SK-N-SH treated with all-trans-retinoic acid at 6 μM for 48 hours (cell line): ENCODE results near the gene LRP3.

Source experiments
- CSRNP3 ChIP-seq: fragments of 250-450 bp; sonication (Bioruptor Pico); IDR thresholded peaks from 2 replicates; pipeline ENCODE4 v1.5.1; 2021; ENCODE audit warnings: mild to moderate bottlenecking, moderate library complexity
- ESRRG ChIP-seq: fragments of 250-450 bp; sonication (Bioruptor Pico); IDR thresholded peaks from 2 replicates; pipeline ENCODE4 v1.6.1; 2021; ENCODE audit warnings: mild to moderate bottlenecking
- GLIS3 ChIP-seq: fragments of 250-450 bp; sonication (Bioruptor Pico); IDR thresholded peaks from 2 replicates; pipeline ENCODE4 v1.5.0; 2020; ENCODE audit warnings: mild to moderate bottlenecking, moderate library complexity
- PATZ1 ChIP-seq: fragments of 250-450 bp; sonication (Bioruptor Pico); IDR thresholded peaks from 2 replicates; pipeline ENCODE4 v1.8.0; 2020; ENCODE audit warnings: mild to moderate bottlenecking, moderate library complexity, borderline replicate concordance
- POU6F1 ChIP-seq: fragments of 250-450 bp; sonication (Bioruptor Pico); IDR thresholded peaks from 2 replicates; pipeline ENCODE4 v1.8.0; 2021; ENCODE audit warnings: low read depth, mild to moderate bottlenecking, moderate library complexity, borderline replicate concordance
- PPARA ChIP-seq: fragments of 250-450 bp; sonication (Bioruptor Pico); IDR thresholded peaks from 2 replicates; pipeline ENCODE4 v1.5.0; 2020; ENCODE audit warnings: mild to moderate bottlenecking, borderline replicate concordance
- RARB ChIP-seq: fragments of 250-450 bp; sonication (Bioruptor Pico); IDR thresholded peaks from 2 replicates; pipeline ENCODE4 v1.8.0; 2021; ENCODE audit warnings: mild to moderate bottlenecking, moderate library complexity
- TCF4 ChIP-seq: fragments of 250-450 bp; sonication (Bioruptor Pico); IDR thresholded peaks from 2 replicates; pipeline ENCODE4 v1.8.0; 2021; ENCODE audit warnings: mild to moderate bottlenecking, moderate library complexity, borderline replicate concordance
- ZFP3 ChIP-seq: fragments of 250-450 bp; sonication (Bioruptor Pico); IDR thresholded peaks from 2 replicates; pipeline ENCODE4 v1.5.0; 2020; ENCODE audit warnings: mild to moderate bottlenecking, moderate library complexity
- ZNF565 ChIP-seq: fragments of 450-650 bp; formaldehyde crosslinking; conservative IDR thresholded peaks from 2 replicates; pipeline ENCODE4 v1.5.0; 2020; ENCODE audit warnings: low read depth, mild to moderate bottlenecking, moderate library complexity

GRCh38 chr19:33195645-33196347, 1.7 kb downstream of the LRP3 start:
- TF ChIP-seq ZFP3 (CRISPR knock-in tag) (no peak), CSRNP3 (CRISPR knock-in tag) (no peak), PPARA (no peak), RARB (no peak), PATZ1 (CRISPR knock-in tag) (no peak), TCF4 (CRISPR knock-in tag) (no peak), POU6F1 (CRISPR knock-in tag) (no peak), GLIS3 (CRISPR knock-in tag) (no peak), ESRRG (no peak), ZNF565 (no peak)
